Astrocyte (in vitro differentiated cells and primary cell): ENCODE results near the gene VAMP7. TPM values are rescaled to one million over a fixed set of nuclear protein-coding genes. Genes with fewer than 3 reads are reported as not detected.

Experiments used
- DNase-seq: peaks from one replicate; pipeline ENCODE4 v3.0.0-alpha.2; 2010; ENCODE audit warnings: low read depth
- FAIRE-seq: peaks from 2 replicates; lab custom pipeline; 2011; peaks lifted over from hg19 to GRCh38; lab: Jason Lieb, UNC
- H2AFZ ChIP-seq: 2 replicates; pipeline ENCODE4 v1.6.0; 2012; ENCODE audit warnings: low read depth, low read length, inconsistent platforms
- H3K27ac ChIP-seq: 2 replicates; pipeline ENCODE4 v1.5.1; 2011; ENCODE audit warnings: low read depth, low read length, inconsistent platforms
- H3K27me3 ChIP-seq: 2 replicates; pipeline ENCODE4 v1.6.0; 2011; ENCODE audit warnings: low read length, inconsistent platforms; ENCODE audit not compliant: insufficient read depth
- H3K36me3 ChIP-seq: 2 replicates; pipeline ENCODE4 v1.5.1; 2011; ENCODE audit warnings: low read length, inconsistent platforms; ENCODE audit not compliant: insufficient read depth
- H3K4me1 ChIP-seq: 2 replicates; pipeline ENCODE4 v1.5.1; 2011; ENCODE audit warnings: low read length, inconsistent platforms; ENCODE audit not compliant: insufficient read depth
- H3K4me2 ChIP-seq: 2 replicates; pipeline ENCODE4 v1.6.0; 2012; ENCODE audit warnings: low read length, inconsistent platforms
- H3K4me3 ChIP-seq: 2 replicates; pipeline ENCODE4 v1.5.1; 2011; ENCODE audit warnings: low read depth, mild to moderate bottlenecking, low read length, inconsistent platforms; ENCODE audit not compliant: insufficient read depth
- H3K79me2 ChIP-seq: 2 replicates; pipeline ENCODE4 v1.6.0; 2012; ENCODE audit warnings: mild to moderate bottlenecking, low read length, inconsistent platforms; ENCODE audit not compliant: insufficient read depth
- H3K9ac ChIP-seq: 2 replicates; pipeline ENCODE4 v1.6.0; 2012; ENCODE audit warnings: mild to moderate bottlenecking, low read length, inconsistent platforms
- H3K9me3 ChIP-seq: 2 replicates; pipeline ENCODE4 v1.5.1; 2012; ENCODE audit warnings: low read depth, mild to moderate bottlenecking, low read length, inconsistent platforms; ENCODE audit not compliant: insufficient read depth
- H4K20me1 ChIP-seq: 2 replicates; pipeline ENCODE4 v1.6.0; 2012; ENCODE audit warnings: low read length, inconsistent platforms; ENCODE audit not compliant: insufficient read depth
- H3K27ac Mint-ChIP-seq: one replicate; pipeline ENCODE4 v1.8.0; 2021; ENCODE audit warnings: mild to moderate bottlenecking, mixed read lengths; ENCODE audit not compliant: unreplicated experiment
- H3K27me3 Mint-ChIP-seq: one replicate; pipeline ENCODE4 v1.8.0; 2021; ENCODE audit warnings: low read depth, mixed read lengths; ENCODE audit not compliant: unreplicated experiment
- H3K36me3 Mint-ChIP-seq: one replicate; pipeline ENCODE4 v1.8.0; 2021; ENCODE audit warnings: low read depth, mixed read lengths; ENCODE audit not compliant: unreplicated experiment
- H3K4me1 Mint-ChIP-seq: one replicate; pipeline ENCODE4 v1.8.0; 2021; ENCODE audit warnings: low read depth, mixed read lengths; ENCODE audit not compliant: unreplicated experiment
- H3K4me3 Mint-ChIP-seq: one replicate; pipeline ENCODE4 v1.8.0; 2021; ENCODE audit warnings: mild to moderate bottlenecking, moderate library complexity, mixed read lengths; ENCODE audit not compliant: unreplicated experiment
- H3K9me3 Mint-ChIP-seq: one replicate; pipeline ENCODE4 v1.8.0; 2021; ENCODE audit warnings: mild to moderate bottlenecking, mixed read lengths; ENCODE audit not compliant: unreplicated experiment
- EZH2 ChIP-seq: IDR thresholded peaks from 2 replicates; pipeline ENCODE4 v1.6.1; 2012; ENCODE audit warnings: mild to moderate bottlenecking, low read length, inconsistent platforms; ENCODE audit not compliant: insufficient read depth
- total RNA-seq: library from RNA; stranded (reverse); gene quantifications from 2 replicates; pipeline ENCODE4 v1.2.1, GENCODE V29; 2021
- TF ChIP-seq, protein P1 (sequence below): IDR thresholded peaks from 2 replicates; pipeline ENCODE4 v1.5.1; 2011; ENCODE audit warnings: low read depth, mild to moderate bottlenecking, inconsistent platforms, low read length, moderate library complexity; ENCODE audit not compliant: insufficient read depth

The VAMP7 gene
- total RNA-seq, 1 donor from 2014 or later: 49.0 TPM

DNA sequence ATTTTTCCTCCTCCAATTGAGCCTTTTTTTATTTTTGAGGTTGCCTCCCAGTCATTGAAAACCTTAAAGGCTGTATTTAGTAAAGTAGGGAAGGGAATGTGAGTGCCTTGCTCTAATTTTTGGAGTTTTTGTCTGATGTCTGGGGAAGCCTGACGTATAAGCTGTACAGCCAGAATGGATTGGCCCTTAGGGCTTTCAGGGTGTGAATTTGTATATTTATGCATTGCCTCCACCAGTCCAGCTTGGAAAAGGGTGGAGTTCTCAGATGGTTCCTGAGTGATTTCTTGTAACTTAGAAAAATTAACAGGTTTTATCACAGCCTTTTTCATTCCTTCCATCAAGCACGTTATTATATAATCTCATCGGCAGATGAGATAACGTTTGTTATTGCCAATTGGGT is 107.7 kb downstream of the VAMP7 start:
- no peaks in the 10 kb centered on the region for H3K79me2 ChIP-seq
- H3K4me2 ChIP-seq: no peak overlapping the region
- no peak overlapping the region for H3K4me3 Mint-ChIP-seq
- no peaks in the 10 kb centered on the region for H3K4me1 ChIP-seq
- H4K20me1 ChIP-seq: no peaks in the 10 kb centered on the region
- DNase-seq (no peak), FAIRE-seq (no peak)
- H3K27ac Mint-ChIP-seq: no peak overlapping the region
- no peaks in the 10 kb centered on the region for H3K36me3 Mint-ChIP-seq
- H3K27me3 Mint-ChIP-seq: no peaks in the 10 kb centered on the region
- H3K27ac ChIP-seq: no peak overlapping the region
- no peak overlapping the region for H3K9ac ChIP-seq
- H3K4me1 Mint-ChIP-seq: no peaks in the 10 kb centered on the region
- no peak for TF ChIP-seq EZH2
- TF ChIP-seq, protein P1, sequence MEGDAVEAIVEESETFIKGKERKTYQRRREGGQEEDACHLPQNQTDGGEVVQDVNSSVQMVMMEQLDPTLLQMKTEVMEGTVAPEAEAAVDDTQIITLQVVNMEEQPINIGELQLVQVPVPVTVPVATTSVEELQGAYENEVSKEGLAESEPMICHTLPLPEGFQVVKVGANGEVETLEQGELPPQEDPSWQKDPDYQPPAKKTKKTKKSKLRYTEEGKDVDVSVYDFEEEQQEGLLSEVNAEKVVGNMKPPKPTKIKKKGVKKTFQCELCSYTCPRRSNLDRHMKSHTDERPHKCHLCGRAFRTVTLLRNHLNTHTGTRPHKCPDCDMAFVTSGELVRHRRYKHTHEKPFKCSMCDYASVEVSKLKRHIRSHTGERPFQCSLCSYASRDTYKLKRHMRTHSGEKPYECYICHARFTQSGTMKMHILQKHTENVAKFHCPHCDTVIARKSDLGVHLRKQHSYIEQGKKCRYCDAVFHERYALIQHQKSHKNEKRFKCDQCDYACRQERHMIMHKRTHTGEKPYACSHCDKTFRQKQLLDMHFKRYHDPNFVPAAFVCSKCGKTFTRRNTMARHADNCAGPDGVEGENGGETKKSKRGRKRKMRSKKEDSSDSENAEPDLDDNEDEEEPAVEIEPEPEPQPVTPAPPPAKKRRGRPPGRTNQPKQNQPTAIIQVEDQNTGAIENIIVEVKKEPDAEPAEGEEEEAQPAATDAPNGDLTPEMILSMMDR: no peak
- H3K9me3 Mint-ChIP-seq: peaks cover 12% of the 10 kb centered on the region
- no peak overlapping the region for H3K4me3 ChIP-seq
- H3K27me3 ChIP-seq: no peaks in the 10 kb centered on the region
- no peak overlapping the region for H2AFZ ChIP-seq
- H3K36me3 ChIP-seq: no peaks in the 10 kb centered on the region
- peaks cover 4% of the 10 kb centered on the region for H3K9me3 ChIP-seq

Other genes starting within 250 kb of the VAMP7 start
- gene IL9R, start 116.4 kb downstream of the VAMP7 start, total RNA-seq: 0.14 TPM in 1 of 2 replicates, not detected in the other